Activated CD4-positive, alpha-beta T cell treated with anti-CD3 and anti-CD28 coated beads, Interleukin-2, Interleukin-6, amounts not matched to agents 100 ng/mL and 50 ng/mL, durations not matched to agents 16 hours and 8 hours (primary cell): ENCODE data around the gene XG.
"Not testable (repeated sequence)": the region's sequence is repeated elsewhere in the genome, so short reads cannot be mapped to it uniquely, and the experiment has no call there.

Experiments used
- DNase-seq: peaks from one replicate; pipeline ENCODE4 v3.0.0-alpha.2; 2020

XG gene

GRCh38 chrX:2781698-2782097 is 29.9 kb downstream of the XG start:
- DNase-seq: no peak

GRCh38 chrX:2782171-2782570 is 30.3 kb downstream of the XG start:
- DNase-seq: no peak

- DNase-seq: no peak
Measured at GRCh38 chrX:2782778-2783177, 30.9 kb downstream of the XG start.

- no peak for DNase-seq
Measured at GRCh38 chrX:2784026-2784425, 32.2 kb downstream of the XG start.

- no peak for DNase-seq
Measured at GRCh38 chrX:2785538-2785937, 33.7 kb downstream of the XG start.

GRCh38 chrX:2788980-2789379 is 37.1 kb downstream of the XG start:
- no peak for DNase-seq

GRCh38 chrX:2789569-2789968 is 37.7 kb downstream of the XG start:
- no peak for DNase-seq

- DNase-seq: no peak
Measured at GRCh38 chrX:2793752-2794151, 41.9 kb downstream of the XG start.

GRCh38 chrX:2794336-2794735 is 42.5 kb downstream of the XG start:
- no peak for DNase-seq

GRCh38 chrX:2796808-2797207 is 45.0 kb downstream of the XG start:
- not testable (repeated sequence) for DNase-seq

GRCh38 chrX:2799369-2799768 is 47.5 kb downstream of the XG start:
- DNase-seq: no peak

GRCh38 chrX:2799980-2800379 is 48.1 kb downstream of the XG start:
- not testable (repeated sequence) for DNase-seq

- DNase-seq: no peak
Measured at GRCh38 chrX:2801223-2801622, 49.4 kb downstream of the XG start.

- DNase-seq: not testable (repeated sequence)
Measured at GRCh38 chrX:2802376-2803090, 50.7 kb downstream of the XG start.

- not testable (repeated sequence) for DNase-seq
Measured at GRCh38 chrX:2803486-2803885, 51.6 kb downstream of the XG start.

- DNase-seq: not testable (repeated sequence)
Measured at GRCh38 chrX:2804106-2804843, 52.4 kb downstream of the XG start.

- not testable (repeated sequence) for DNase-seq
Measured at GRCh38 chrX:2804858-2805257, 53.0 kb downstream of the XG start.

- DNase-seq: no peak
Measured at GRCh38 chrX:2811271-2811670, 59.4 kb downstream of the XG start.

GRCh38 chrX:2812161-2812907 is 60.5 kb downstream of the XG start:
- peak; percentile 73 for DNase-seq

GRCh38 chrX:2817036-2817435 is 65.2 kb downstream of the XG start:
- DNase-seq: no peak

- peak; percentile 12 for DNase-seq
Measured at GRCh38 chrX:2819345-2820135, 67.7 kb downstream of the XG start.

- DNase-seq: no peak
Measured at GRCh38 chrX:2820136-2820771, 68.4 kb downstream of the XG start.
